H1 (cell line): Measurements from ENCODE around the gene AMZ1. TPM values are rescaled to one million over a fixed set of nuclear protein-coding genes. Genes with fewer than 3 reads are reported as not detected.

ENCODE experiments used
- CTCF ChIA-PET: fragments of 300-600 bp; sonication (Branson Sonifier 250); formaldehyde crosslinking; loops from one replicate; lab custom pipeline; 2021; ENCODE audit not compliant: partially characterized antibody; lab: Charles Lee
- POLR2A ChIA-PET: fragments of 300-600 bp; sonication (Branson Sonifier 250); formaldehyde crosslinking; loops from one replicate; lab custom pipeline; 2021; ENCODE audit warnings: inconsistent platforms; ENCODE audit not compliant: partially characterized antibody; lab: Charles Lee
- DNase-seq, 2 experiments: peaks; one replicate each; pipeline versions ENCODE4 v3.0.0 to v3.0.0-alpha.2; 2010 to 2022; ENCODE audit warnings: low spot score in 2 of 2, low read depth in 1 of 2, mixed read lengths in 1 of 2
- FAIRE-seq: peaks from 2 replicates; lab custom pipeline; 2011; peaks lifted over from hg19 to GRCh38; lab: Jason Lieb, UNC
- H2AFZ ChIP-seq: 2 replicates; pipeline ENCODE4 v1.8.1; 2012; ENCODE audit warnings: low read length, inconsistent platforms
- H2AK5ac ChIP-seq: 2 replicates; pipeline ENCODE4 v1.6.1; 2013; ENCODE audit warnings: low read depth, low read length
- H2BK120ac ChIP-seq: replicated peaks from 2 replicates; pipeline ENCODE3; 2013; ENCODE audit warnings: low read depth, low read length, inconsistent platforms
- H2BK12ac ChIP-seq: 2 replicates; pipeline ENCODE4 v1.6.1; 2013; ENCODE audit warnings: low read depth, low read length
- H2BK15ac ChIP-seq: 2 replicates; pipeline ENCODE4 v1.6.1; 2013; ENCODE audit warnings: low read length
- H2BK20ac ChIP-seq: 2 replicates; pipeline ENCODE4 v1.6.1; 2013; ENCODE audit warnings: low read length
- H2BK5ac ChIP-seq: 2 replicates; pipeline ENCODE4 v1.6.1; 2013; ENCODE audit warnings: low read depth, low read length
- H3K14ac ChIP-seq: 2 replicates; pipeline ENCODE4 v1.6.1; 2013; ENCODE audit warnings: inconsistent platforms; ENCODE audit not compliant: insufficient read length
- H3K18ac ChIP-seq: 2 replicates; pipeline ENCODE4 v1.6.1; 2013; ENCODE audit warnings: low read length; ENCODE audit errors: extremely low read depth
- H3K23ac ChIP-seq: 2 replicates; pipeline ENCODE4 v1.6.1; 2013; ENCODE audit warnings: inconsistent platforms; ENCODE audit not compliant: insufficient read length
- H3K23me2 ChIP-seq: 2 replicates; pipeline ENCODE4 v1.6.1; 2013; ENCODE audit warnings: low read depth, low read length
- H3K27ac ChIP-seq: 2 replicates; pipeline ENCODE4 v1.6.1; 2011; ENCODE audit warnings: low read depth, low read length, inconsistent platforms
- H3K27me3 ChIP-seq, 4 experiments: replicated peaks in 1 of 4; 1 replicate in 1 of 4; 2 replicates in 3 of 4; pipeline versions ENCODE4 v1.6.1 to v1.8.1; 2011 to 2013; ENCODE audit warnings: low read length in 3 of 4, mild to moderate bottlenecking in 3 of 4, inconsistent platforms in 2 of 4, mixed read lengths in 2 of 4, moderate library complexity in 1 of 4; ENCODE audit not compliant: control insufficient read depth in 3 of 4, insufficient read depth in 3 of 4; ENCODE audit errors: extremely low read depth in 1 of 4
- H3K36me3 ChIP-seq, 4 experiments: 2 replicates each; pipeline versions ENCODE4 v1.6.1 to v1.8.1; 2011 to 2013; ENCODE audit warnings: mild to moderate bottlenecking in 4 of 4, low read length in 3 of 4, moderate library complexity in 2 of 4, control low read depth in 1 of 4, inconsistent platforms in 1 of 4; ENCODE audit not compliant: insufficient read depth in 4 of 4, control insufficient read depth in 2 of 4
- H3K4ac ChIP-seq: replicated peaks from 2 replicates; pipeline ENCODE3; 2013; ENCODE audit warnings: low read length, low read depth, mixed read lengths, inconsistent platforms; ENCODE audit not compliant: insufficient read length
- H3K4me1 ChIP-seq, 4 experiments: replicated peaks in 1 of 4; 1 replicate in 1 of 4; 2 replicates in 3 of 4; pipeline versions ENCODE4 v1.6.1 to v1.8.1; 2011 to 2013; ENCODE audit warnings: low read length in 3 of 4, inconsistent platforms in 2 of 4, mixed read lengths in 1 of 4; ENCODE audit not compliant: insufficient read depth in 4 of 4, control insufficient read depth in 3 of 4
- H3K4me2 ChIP-seq, 2 experiments: 2 replicates each; pipeline versions ENCODE4 v1.6.1 to v1.8.1; 2011 to 2013; ENCODE audit warnings: low read depth in 2 of 2, low read length in 2 of 2, control low read depth in 1 of 2, inconsistent platforms in 1 of 2, mild to moderate bottlenecking in 1 of 2; ENCODE audit not compliant: insufficient read depth in 1 of 2
- H3K4me3 ChIP-seq, 4 experiments: fragments of 200-600, 300-600 bp in 1 of 4; sonication (generic), shearing (Covaris generic), sonication (Bioruptor Twin) in 1 of 4; 2 replicates each; pipeline versions ENCODE4 v1.5.1 to v1.8.1; 2011 to 2016; ENCODE audit warnings: low read length in 4 of 4, low read depth in 3 of 4, control low read depth in 2 of 4, inconsistent platforms in 2 of 4, mild to moderate bottlenecking in 2 of 4, mixed read lengths in 1 of 4, moderate library complexity in 1 of 4; ENCODE audit not compliant: insufficient read depth in 2 of 4; ENCODE audit errors: extremely low read depth in 1 of 4
- H3K56ac ChIP-seq: replicated peaks from 2 replicates; pipeline ENCODE3; 2013; ENCODE audit warnings: low read depth, mild to moderate bottlenecking, mixed read lengths, low read length, inconsistent platforms; ENCODE audit not compliant: insufficient read length
- H3K79me1 ChIP-seq: 2 replicates; pipeline ENCODE4 v1.6.1; 2013; ENCODE audit warnings: low read depth, low read length, control low read depth
- H3K79me2 ChIP-seq, 2 experiments: 2 replicates each; pipeline versions ENCODE4 v1.6.1 to v1.8.1; 2012 to 2013; ENCODE audit warnings: low read length in 2 of 2, mild to moderate bottlenecking in 2 of 2, inconsistent platforms in 1 of 2; ENCODE audit not compliant: insufficient read depth in 2 of 2, control insufficient read depth in 1 of 2
- H3K9ac ChIP-seq, 4 experiments: replicated peaks in 1 of 4; 1 replicate in 1 of 4; 2 replicates in 3 of 4; pipeline versions ENCODE4 v1.6.1 to v1.8.1; 2011 to 2013; ENCODE audit warnings: low read depth in 3 of 4, low read length in 3 of 4, control low read depth in 2 of 4, mild to moderate bottlenecking in 2 of 4, moderate library complexity in 2 of 4, inconsistent platforms in 1 of 4; ENCODE audit errors: extremely low read depth in 1 of 4
- H3K9me3 ChIP-seq, 2 experiments: 2 replicates each; pipeline versions ENCODE4 v1.6.1 to v1.8.1; 2012 to 2013; ENCODE audit warnings: mild to moderate bottlenecking in 2 of 2, moderate library complexity in 2 of 2, control low read depth in 1 of 2, inconsistent platforms in 1 of 2, low read depth in 1 of 2, low read length in 1 of 2, mixed read lengths in 1 of 2; ENCODE audit not compliant: insufficient read depth in 2 of 2
- H4K20me1 ChIP-seq, 2 experiments: replicated peaks in 1 of 2; 2 replicates each; pipeline versions ENCODE3 to v1.8.1; 2011 to 2013; ENCODE audit warnings: inconsistent platforms in 2 of 2, low read length in 2 of 2, mild to moderate bottlenecking in 1 of 2; ENCODE audit not compliant: insufficient read depth in 2 of 2, control insufficient read depth in 1 of 2
- H4K5ac ChIP-seq: 2 replicates; pipeline ENCODE4 v1.6.1; 2013; ENCODE audit warnings: low read length, low read depth, mixed read lengths, inconsistent platforms; ENCODE audit not compliant: insufficient read length
- H4K8ac ChIP-seq: 2 replicates; pipeline ENCODE4 v1.8.0; 2013; ENCODE audit warnings: mild to moderate bottlenecking, moderate library complexity, low read length, inconsistent platforms; ENCODE audit not compliant: insufficient read depth; ENCODE audit errors: extremely low read depth
- H4K91ac ChIP-seq: replicated peaks from 2 replicates; pipeline ENCODE3; 2013; ENCODE audit warnings: low read length, mixed read lengths, inconsistent platforms; ENCODE audit not compliant: insufficient read length
- BRCA1 ChIP-seq: IDR thresholded peaks from 2 replicates; pipeline ENCODE4 v1.6.1; 2012; ENCODE audit warnings: low read depth, low read length, improper control_type of control experiment
- CBX8 ChIP-seq: fragments of 300-800, 300-1000 bp; sonication (generic); IDR thresholded peaks from 2 replicates; pipeline ENCODE4 v1.7.1; 2016; ENCODE audit warnings: low read depth, low read length, borderline replicate concordance
- CTBP2 ChIP-seq: IDR thresholded peaks from 2 replicates; pipeline ENCODE4 v1.7.0; 2011; ENCODE audit warnings: borderline replicate concordance, mild to moderate bottlenecking, moderate library complexity, mixed read lengths, low read length; ENCODE audit not compliant: insufficient read depth, insufficient read length
- EGR1 ChIP-seq: IDR thresholded peaks from 2 replicates; pipeline ENCODE4 v1.6.1; 2011; ENCODE audit warnings: low read depth, low read length, borderline replicate concordance
- GTF2F1 ChIP-seq: IDR thresholded peaks from 2 replicates; pipeline ENCODE4 v1.6.1; 2012; ENCODE audit warnings: low read depth, low read length, improper control_type of control experiment, borderline replicate concordance
- KDM1A ChIP-seq: fragments of 200-600, 300-600 bp; sonication (generic); IDR thresholded peaks from 2 replicates; pipeline ENCODE4 v1.7.1; 2016; ENCODE audit warnings: mild to moderate bottlenecking, low read length, borderline replicate concordance
- KDM4A ChIP-seq: IDR thresholded peaks from one replicate; pipeline ENCODE4 v1.7.1; 2012; ENCODE audit warnings: low read depth, mild to moderate bottlenecking, moderate library complexity, low read length, inconsistent platforms; ENCODE audit not compliant: severe bottlenecking
- NANOG ChIP-seq: IDR thresholded peaks from 2 replicates; pipeline ENCODE4 v1.6.1; 2011; ENCODE audit warnings: low read length, low read depth, mild to moderate bottlenecking, inconsistent platforms; ENCODE audit not compliant: insufficient read depth, poor library complexity, severe bottlenecking
- RBBP5 ChIP-seq: IDR thresholded peaks from 2 replicates; pipeline ENCODE4 v1.7.1; 2012; ENCODE audit warnings: low read depth, mild to moderate bottlenecking, inconsistent platforms, low read length, moderate library complexity, borderline replicate concordance
- RXRA ChIP-seq: IDR thresholded peaks from 2 replicates; pipeline ENCODE4 v1.6.1; 2011; ENCODE audit warnings: low read depth, mild to moderate bottlenecking, low read length, moderate library complexity; ENCODE audit not compliant: insufficient read depth
- SIRT6 ChIP-seq: IDR thresholded peaks from one replicate; pipeline ENCODE4 v1.7.1; 2012; ENCODE audit warnings: low read length, inconsistent platforms
- SUZ12 ChIP-seq: fragments of 200-600 bp; sonication (generic); IDR thresholded peaks from 2 replicates; pipeline ENCODE4 v1.6.1; 2012; ENCODE audit warnings: mild to moderate bottlenecking, inconsistent platforms, low read length, moderate library complexity, mixed read lengths
- WGBS, 2 experiments: shearing (Covaris generic) in 1 of 2; methylation state at CpG; one replicate each; pipeline versions ENCODE4 v1.1.6 to v1.1.7; 2013 to 2015; ENCODE audit warnings: low lambda C conversion rate in 2 of 2, mixed read lengths in 2 of 2, inconsistent platforms in 1 of 2, low coverage in 1 of 2, missing lambda C conversion rate in 1 of 2; ENCODE audit not compliant: insufficient replicate concordance in 2 of 2, insufficient coverage in 1 of 2, insufficient read length in 1 of 2; ENCODE audit errors: extremely low coverage in 1 of 2, missing lambda C conversion rate in 1 of 2; 5-methylcytosine and 5-hydroxymethylcytosine counted together
- polyA plus RNA-seq, 7 experiments: library from polyadenylated mRNA; depleted of rRNA in 3 of 7; stranded (reverse) in 5 of 7; unstranded in 2 of 7; fragments of >200 nt in 5 of 7; fragments of 200-250 nt in 2 of 7; gene quantifications; 1 replicate in 5 of 7; 2 replicates in 1 of 7; 4 replicates in 1 of 7; pipeline versions ENCODE4 v1.2.1 to v1.2.3, GENCODE V29; 2011 to 2013; ENCODE audit warnings: missing spikeins in 2 of 7, mixed read lengths in 2 of 7
- total RNA-seq: library from RNA; stranded (reverse); fragmentation: NEBNext Ultra II Directional; extraction: Animal tissue kit (Norgen Biotek cat#: 25700); gene quantifications from 2 replicates; pipeline ENCODE4 v1.2.1, GENCODE V29; 2021

The AMZ1 gene
- total and polyA plus RNA-seq, 2 of the 8 experiments (the other 6 are each of a cell fraction or from before 2014, with no cell fraction given), result 0.59 to 1.4 TPM

DNA sequence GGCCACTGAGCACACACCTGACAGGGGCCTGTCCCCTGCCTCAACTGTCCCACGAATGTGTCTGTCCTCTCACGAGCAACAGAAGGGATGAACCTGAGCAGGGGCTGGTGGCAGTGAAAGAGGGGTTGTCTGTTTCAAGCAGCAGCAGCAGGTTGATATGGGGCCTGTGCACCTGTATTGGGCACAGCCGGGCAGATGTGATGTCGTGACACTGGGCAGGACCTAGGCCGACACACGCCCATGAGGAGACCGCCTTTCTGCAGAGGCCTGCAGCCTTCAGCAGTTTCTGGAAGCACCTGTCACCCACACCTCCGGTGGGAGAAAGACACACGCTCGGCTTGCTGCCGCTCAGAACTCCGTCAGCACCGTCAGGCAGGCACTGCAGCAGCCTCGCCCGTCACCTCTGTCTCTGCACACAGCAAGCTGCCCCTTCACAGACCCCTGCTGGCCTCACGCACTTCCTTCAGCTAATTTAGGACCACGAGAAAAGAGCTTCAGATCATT, 48.5 kb downstream of the AMZ1 start:
- Histone ChIP-seq H2BK120ac (no peak overlapping the region), H3K36me3 (peaks cover 1 to 4% (median 3%) of the 10 kb centered on the region in 4 experiments; a peak in 4 of 8 replicates), H3K14ac (no peak overlapping the region), H2AFZ (no peak overlapping the region), H2BK15ac (no peak overlapping the region), H4K20me1 (peaks cover 9 to 16% of the 10 kb centered on the region in 2 experiments), H3K9me3 (no peaks in the 10 kb centered on the region), H3K9ac (no peak overlapping the region), H4K5ac (no peak overlapping the region), H3K27ac (no peak overlapping the region), H3K4me3 (no peak overlapping the region), H3K4me1 (peaks cover 0 to 12% (median 4%) of the 10 kb centered on the region in 4 experiments; a peak in 4 of 7 replicates), H2BK20ac (no peak overlapping the region), H4K91ac (no peak overlapping the region), H4K8ac (no peak overlapping the region; the same call in 1 of the 2 replicates), H3K23ac (no peak overlapping the region), H3K4me2 (no peak overlapping the region), H2BK12ac (no peak overlapping the region), H3K4ac (no peak overlapping the region), H3K56ac (no peak overlapping the region), H3K23me2 (no peaks in the 10 kb centered on the region), H3K18ac (no peak overlapping the region), H3K79me2 (peaks cover 0 to 74% of the 10 kb centered on the region in 2 experiments; a peak in 2 of 4 replicates), H2BK5ac (no peak overlapping the region), H2AK5ac (no peak overlapping the region), H3K27me3 (no peaks in the 10 kb centered on the region), H3K79me1 (peaks cover 12% of the 10 kb centered on the region)
- FAIRE-seq (no peak), DNase-seq (no peak)
- CTCF ChIA-PET, result interaction anchor here (0.6 to 2.3 kb wide), 6 partner anchors 17 to 1716 kb away, joined by 3 to 10 read pairs (median 3); no protein-coding TSS in a partner anchor
- WGBS, 2 experiments, result 91% methylated on average over 17 of the region's 17 CpGs; no CpG with 5 or more reads in 1 of the 2 experiments
- POLR2A ChIA-PET, result no interaction called here
- TF ChIP-seq GTF2F1 (no peak), BRCA1 (no peak), CTBP2 (no peak), EGR1 (no peak), SUZ12 (no peak), NANOG (no peak), KDM4A (no peak), RBBP5 (no peak), SIRT6 (no peak), RXRA (no peak), CBX8 (no peak), KDM1A (no peak)
